Pons (tissue), 1 donor: ENCODE data around the gene ST3GAL3.
"Not testable (repeated sequence)": the region's sequence is repeated elsewhere in the genome, so short reads cannot be mapped to it uniquely, and the experiment has no call there.

ENCODE experiments used
- DNase-seq: peaks from one replicate; pipeline ENCODE4 v3.0.0-alpha.2; 2016; ENCODE audit warnings: low spot score

ST3GAL3 gene

GRCh38 chr1:43757343-43758053 is 50.2 kb downstream of the ST3GAL3 start:
- no peak for DNase-seq

GRCh38 chr1:43760745-43761317 is 53.5 kb downstream of the ST3GAL3 start:
- DNase-seq, result no peak

- DNase-seq, result peak; percentile 96
These were observed 56.2 kb downstream of the ST3GAL3 start for GRCh38 chr1:43763497-43763973.

- peak; percentile 34 for DNase-seq
These were observed 57.2 kb downstream of the ST3GAL3 start for GRCh38 chr1:43764581-43764980.

- DNase-seq, result no peak
These were observed 58.9 kb downstream of the ST3GAL3 start for GRCh38 chr1:43766086-43766784.

- DNase-seq, result no peak
These were observed 59.6 kb downstream of the ST3GAL3 start for GRCh38 chr1:43766818-43767525.

GRCh38 chr1:43768168-43768567 is 60.8 kb downstream of the ST3GAL3 start:
- DNase-seq, result no peak

- DNase-seq, result no peak
These were observed 62.1 kb downstream of the ST3GAL3 start for GRCh38 chr1:43769350-43769908.

GRCh38 chr1:43770111-43770510 is 62.8 kb downstream of the ST3GAL3 start:
- DNase-seq, result no peak

GRCh38 chr1:43772978-43773377 is 65.6 kb downstream of the ST3GAL3 start:
- no peak for DNase-seq

GRCh38 chr1:43773821-43774220 is 66.5 kb downstream of the ST3GAL3 start:
- no peak for DNase-seq

- no peak for DNase-seq
These were observed 67.0 kb downstream of the ST3GAL3 start for GRCh38 chr1:43774359-43774758.

GRCh38 chr1:43776043-43776761 is 68.9 kb downstream of the ST3GAL3 start:
- no peak for DNase-seq

- DNase-seq, result not testable (repeated sequence)
These were observed 70.6 kb downstream of the ST3GAL3 start for GRCh38 chr1:43777916-43778315.

GRCh38 chr1:43779266-43779665 is 71.9 kb downstream of the ST3GAL3 start:
- no peak for DNase-seq

- no peak for DNase-seq
These were observed 72.6 kb downstream of the ST3GAL3 start for GRCh38 chr1:43779805-43780403.

GRCh38 chr1:43781574-43781973 is 74.2 kb downstream of the ST3GAL3 start:
- no peak for DNase-seq

- DNase-seq, result no peak
These were observed 75.8 kb downstream of the ST3GAL3 start for GRCh38 chr1:43783096-43783670.

- no peak for DNase-seq
These were observed 76.4 kb downstream of the ST3GAL3 start for GRCh38 chr1:43783671-43784205.

GRCh38 chr1:43786201-43786958 is 79.0 kb downstream of the ST3GAL3 start:
- no peak for DNase-seq
